Kidney epithelial cell (primary cell): ENCODE measurements around the gene IRAK4. TPM values are rescaled to one million over a fixed set of nuclear protein-coding genes. Genes with fewer than 3 reads are reported as not detected.
A peak's percentile ranks its signal among the peaks of the same experiment; 100 is the strongest.
"Not testable (repeated sequence)": the region's sequence is repeated elsewhere in the genome, so short reads cannot be mapped to it uniquely, and the experiment has no call there.

Source experiments
- DNase-seq: peaks from one replicate; pipeline ENCODE4 v3.0.0-alpha.2; 2010; ENCODE audit warnings: low read depth
- H3K27me3 ChIP-seq: 2 replicates; pipeline ENCODE4 v1.6.0; 2011; ENCODE audit warnings: low read length; ENCODE audit not compliant: control insufficient read depth, insufficient read depth
- H3K36me3 ChIP-seq: 2 replicates; pipeline ENCODE4 v1.5.1; 2011; ENCODE audit warnings: low read length; ENCODE audit not compliant: control insufficient read depth, insufficient read depth
- H3K4me3 ChIP-seq: 2 replicates; pipeline ENCODE4 v1.5.1; 2011; ENCODE audit warnings: low read depth, mild to moderate bottlenecking, control low read depth, low read length
- CTCF ChIP-seq: IDR thresholded peaks from 2 replicates; pipeline ENCODE4 v1.5.1; 2011; ENCODE audit warnings: mild to moderate bottlenecking, moderate library complexity, low read length, control low read depth, inconsistent platforms; ENCODE audit not compliant: insufficient read depth, poor library complexity, severe bottlenecking
- total RNA-seq: library from RNA; depleted of rRNA; stranded (reverse); fragments of >200 nt; gene quantifications from 2 replicates; pipeline ENCODE4 v1.2.3, GENCODE V29; 2015

Gene IRAK4
- total RNA-seq, 1 donor from 2014 or later, result 17.7 TPM

GRCh38 chr12:43742106-43742505, 16.6 kb upstream of the IRAK4 start:
- DNase-seq, result peak; percentile 14
- no peak for TF ChIP-seq CTCF
- Histone ChIP-seq H3K36me3 (no peaks in the 10 kb centered on the region), H3K27me3 (no peaks in the 10 kb centered on the region), H3K4me3 (no peak overlapping the region)

GRCh38 chr12:43744826-43745225, 13.9 kb upstream of the IRAK4 start:
- no peak overlapping the region for H3K4me3 ChIP-seq
- no peak for TF ChIP-seq CTCF
- no peaks in the 10 kb centered on the region for H3K36me3 ChIP-seq
- no peaks in the 10 kb centered on the region for H3K27me3 ChIP-seq
- DNase-seq, result no peak

- no peak for DNase-seq
- Histone ChIP-seq H3K36me3 (no peaks in the 10 kb centered on the region), H3K27me3 (no peaks in the 10 kb centered on the region), H3K4me3 (no peak overlapping the region)
- no peak for TF ChIP-seq CTCF
Measured at GRCh38 chr12:43749016-43749415, 9.7 kb upstream of the IRAK4 start.

GRCh38 chr12:43750814-43751213, 7.9 kb upstream of the IRAK4 start:
- TF ChIP-seq CTCF, result no peak
- H3K27me3 ChIP-seq, result no peaks in the 10 kb centered on the region
- DNase-seq, result no peak
- no peak overlapping the region for H3K4me3 ChIP-seq
- H3K36me3 ChIP-seq, result no peaks in the 10 kb centered on the region

- not testable (repeated sequence) for H3K36me3 ChIP-seq, H3K27me3 ChIP-seq, H3K4me3 ChIP-seq, DNase-seq
Measured at GRCh38 chr12:43751360-43751759, 7.4 kb upstream of the IRAK4 start.

- DNase-seq, result no peak
- TF ChIP-seq CTCF, result no peak
- Histone ChIP-seq H3K4me3 (no peak overlapping the region), H3K27me3 (no peaks in the 10 kb centered on the region), H3K36me3 (no peaks in the 10 kb centered on the region)
Measured at GRCh38 chr12:43754015-43754414, 4.7 kb upstream of the IRAK4 start.

GRCh38 chr12:43758247-43758727, 464 bp upstream of the IRAK4 start:
- peak; percentile 9 for DNase-seq
- no peaks in the 10 kb centered on the region for H3K27me3 ChIP-seq

More at GRCh38 chr12:43758247-43758727, 464 bp upstream of the IRAK4 start:
- TF ChIP-seq CTCF, result no peak
- H3K4me3 ChIP-seq, result peak overlapping the region; percentile 62
- H3K36me3 ChIP-seq, result no peaks in the 10 kb centered on the region
